Activated naive CD4-positive, alpha-beta T cell (primary cell): ENCODE results near the gene UNKL.

Experiments
- DNase-seq, 4 experiments: peaks; one replicate each; lab custom pipeline; 2025; lab: John Stamatoyannopoulos, UW

The UNKL gene

GRCh38 chr16:1325673-1326371 is 88.7 kb downstream of the UNKL start:
- no peak for DNase-seq

GRCh38 chr16:1325261-1325660 is 89.2 kb downstream of the UNKL start:
- no peak for DNase-seq

- DNase-seq: no peak
Observed at GRCh38 chr16:1324286-1324826, 90.1 kb downstream of the UNKL start.

DNA sequence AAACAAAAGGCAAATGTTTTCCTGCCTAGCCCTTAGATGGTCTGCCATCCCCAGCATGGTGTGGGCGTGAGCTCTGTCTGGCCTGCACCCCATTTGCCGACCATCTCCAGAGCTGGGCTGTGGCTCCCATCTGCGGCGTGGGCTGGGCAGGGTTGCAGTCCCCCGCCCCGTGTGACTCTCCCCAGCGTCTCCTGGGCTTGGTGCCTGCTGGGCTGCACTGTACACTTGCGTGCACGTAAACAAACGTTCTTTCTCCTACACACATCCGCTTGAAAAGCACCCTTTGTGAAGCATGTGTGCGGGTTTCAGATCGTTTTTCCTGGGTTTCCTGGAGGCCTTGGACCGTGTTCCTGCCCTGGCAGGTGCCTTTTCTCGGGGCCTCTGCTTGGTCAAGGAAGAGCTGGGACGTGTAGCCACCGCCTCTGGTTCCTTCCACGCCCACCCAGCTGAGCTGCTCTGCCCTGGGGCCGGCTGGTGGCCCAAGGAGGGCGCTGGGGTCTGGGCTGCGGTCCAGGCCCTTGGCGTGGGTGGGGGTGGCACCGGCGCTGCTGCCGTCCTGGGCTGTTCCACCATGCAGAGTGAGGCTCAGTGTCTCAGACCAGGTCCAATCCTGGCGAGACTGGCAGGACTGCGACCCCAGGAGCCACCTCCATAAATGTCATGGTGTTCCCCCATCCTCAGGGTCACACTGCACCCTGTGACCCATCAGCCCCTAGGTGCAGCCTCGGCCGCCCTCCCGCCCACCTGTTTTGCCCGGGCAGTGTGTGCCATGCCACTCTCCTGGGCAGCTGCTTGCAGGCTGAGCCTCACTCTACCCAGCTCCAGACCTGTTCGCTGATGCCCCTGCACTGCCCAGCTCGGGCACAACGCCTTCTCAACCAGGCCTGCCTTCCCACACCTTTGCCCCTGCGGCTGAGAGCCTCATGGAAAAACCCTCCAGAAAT is 90.9 kb downstream of the UNKL start:
- no peak for DNase-seq

DNA sequence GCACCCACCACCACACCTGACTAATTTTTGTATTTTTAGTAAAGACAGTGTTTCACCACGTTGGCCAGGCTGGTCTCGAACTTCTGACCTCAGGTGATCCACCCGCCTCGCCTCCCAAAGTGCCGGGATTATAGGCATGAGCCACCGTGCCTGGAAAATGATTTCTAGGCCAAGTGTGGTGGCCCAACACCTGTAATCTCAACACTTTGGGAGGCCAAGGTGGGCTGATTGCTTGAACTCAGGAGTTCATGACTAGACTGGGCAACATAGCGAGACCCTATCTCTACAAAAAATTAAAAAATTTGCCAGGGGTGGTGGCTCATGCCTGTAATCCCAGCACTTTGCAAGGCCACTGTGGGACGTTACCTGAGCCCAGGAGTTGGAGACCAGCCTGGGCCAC is 92.1 kb downstream of the UNKL start:
- DNase-seq: no peak

DNA sequence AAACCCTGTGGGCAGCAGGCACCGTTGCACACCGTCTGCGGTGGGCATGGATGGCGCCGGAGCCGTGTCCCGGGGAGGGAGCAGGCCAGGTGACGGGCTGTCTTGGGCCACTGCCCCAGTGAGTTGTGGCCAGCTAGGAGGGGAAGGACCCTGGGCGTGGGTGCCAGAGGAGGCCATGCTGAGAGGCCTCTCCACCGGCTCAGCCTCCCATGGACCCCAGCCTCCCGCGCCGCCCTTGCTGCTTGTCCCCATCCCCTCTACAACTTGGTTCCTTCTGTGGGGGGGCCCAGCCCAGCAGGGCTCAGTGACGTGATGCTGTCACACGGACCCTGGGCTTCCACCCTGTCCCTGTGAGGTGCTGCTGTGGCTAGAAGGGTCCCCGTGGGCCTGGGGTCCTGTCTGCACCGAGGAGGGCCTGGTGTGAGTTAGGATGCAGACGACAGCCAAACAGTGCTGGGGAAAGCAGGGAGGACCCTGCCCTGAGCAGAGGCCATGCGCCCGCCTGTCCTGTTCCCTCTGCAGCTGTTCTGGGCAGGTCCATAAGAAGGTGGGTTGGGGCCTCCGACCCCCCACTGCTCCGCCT is 93.8 kb downstream of the UNKL start:
- no peak for DNase-seq

GRCh38 chr16:1320097-1320496 is 94.4 kb downstream of the UNKL start:
- DNase-seq: no peak

GRCh38 chr16:1319041-1319440 is 95.5 kb downstream of the UNKL start:
- no peak for DNase-seq

GRCh38 chr16:1318268-1318545 is 96.3 kb downstream of the UNKL start:
- no peak for DNase-seq

DNA sequence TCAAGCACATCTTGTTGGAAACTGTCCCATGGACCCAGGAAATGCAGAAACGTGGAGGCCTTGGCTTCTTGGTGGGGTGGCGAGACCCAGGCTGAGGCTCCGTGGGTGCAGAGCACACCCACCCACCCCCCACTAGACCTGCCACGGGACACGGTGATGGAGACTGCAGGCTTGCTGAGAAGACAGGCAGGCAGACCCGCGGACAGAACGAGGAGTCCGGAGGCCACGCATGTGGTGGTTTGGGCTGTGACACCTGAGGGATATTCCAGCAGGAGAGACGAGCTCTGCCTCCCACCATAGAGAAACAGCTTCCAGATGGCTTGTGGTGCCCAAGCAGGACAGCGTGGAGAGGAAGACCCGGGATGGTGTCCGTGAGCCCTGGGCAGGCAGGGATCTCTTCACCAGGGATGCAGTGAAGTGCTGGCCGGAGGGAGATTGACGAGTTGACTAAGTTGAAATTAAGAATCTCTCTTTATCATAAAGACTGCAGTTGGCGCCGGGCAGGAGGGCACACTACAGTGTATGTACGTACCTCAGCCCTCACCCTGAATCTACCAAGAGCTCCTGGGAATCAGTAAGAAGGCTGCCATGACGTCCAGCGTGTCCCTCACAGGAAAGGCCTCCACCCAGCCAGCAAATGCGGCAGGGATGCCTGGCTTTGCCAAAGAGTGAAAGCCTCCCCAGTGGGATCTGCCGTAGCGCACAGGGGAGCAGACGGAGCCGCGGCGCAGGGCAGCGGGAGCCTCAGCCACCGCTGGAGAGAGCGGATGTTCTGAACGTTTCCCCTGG is 96.8 kb downstream of the UNKL start:
- DNase-seq: no peak

GRCh38 chr16:1316033-1316405 is 98.5 kb downstream of the UNKL start:
- no peak for DNase-seq

DNA sequence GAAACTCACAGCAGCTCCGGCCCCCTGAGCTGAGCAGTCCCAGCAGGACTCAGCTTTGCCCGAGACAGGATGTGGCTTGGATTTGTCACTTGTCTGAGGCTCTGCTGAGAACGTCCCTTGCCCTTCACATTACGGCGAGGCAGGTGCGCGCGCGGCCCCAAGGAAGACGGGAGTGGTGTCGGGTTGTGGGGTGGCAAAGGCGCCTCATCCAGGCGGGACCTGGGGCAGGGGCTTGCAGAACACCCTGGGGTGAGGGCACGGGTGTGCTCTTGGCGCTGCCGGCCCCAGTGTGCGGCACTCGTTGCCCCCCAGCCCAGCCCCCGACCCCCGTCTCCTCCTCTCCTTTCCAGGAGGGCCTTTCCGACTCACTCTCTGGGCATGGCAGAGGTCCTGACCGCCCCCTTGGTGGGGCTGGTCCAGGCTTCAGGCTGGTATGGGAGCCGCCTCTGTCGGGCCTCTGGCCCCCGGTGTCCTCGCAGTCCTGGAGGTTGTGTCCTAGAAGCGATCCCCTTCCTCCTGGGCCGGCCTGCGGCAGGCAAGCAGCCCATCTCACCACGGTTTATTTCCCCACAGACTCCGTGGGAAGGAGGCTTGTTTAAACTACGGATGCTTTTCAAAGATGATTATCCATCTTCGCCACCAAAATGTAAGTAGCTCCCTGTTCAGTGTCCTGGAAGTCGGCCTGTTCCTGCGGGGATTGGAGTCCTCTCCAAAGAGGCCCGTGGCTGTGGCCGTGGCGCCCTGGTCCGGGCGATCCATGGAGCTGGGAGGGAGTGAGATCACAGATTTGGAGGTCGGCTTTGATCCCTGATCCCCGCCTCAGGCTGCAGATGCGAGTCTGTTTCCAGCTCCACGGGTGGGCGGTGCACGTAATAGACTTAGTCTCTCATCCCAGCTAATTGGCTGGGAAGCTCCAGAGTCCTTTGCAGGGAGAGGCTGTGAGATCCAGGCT is 99.1 kb downstream of the UNKL start:
- DNase-seq: no peak

DNA sequence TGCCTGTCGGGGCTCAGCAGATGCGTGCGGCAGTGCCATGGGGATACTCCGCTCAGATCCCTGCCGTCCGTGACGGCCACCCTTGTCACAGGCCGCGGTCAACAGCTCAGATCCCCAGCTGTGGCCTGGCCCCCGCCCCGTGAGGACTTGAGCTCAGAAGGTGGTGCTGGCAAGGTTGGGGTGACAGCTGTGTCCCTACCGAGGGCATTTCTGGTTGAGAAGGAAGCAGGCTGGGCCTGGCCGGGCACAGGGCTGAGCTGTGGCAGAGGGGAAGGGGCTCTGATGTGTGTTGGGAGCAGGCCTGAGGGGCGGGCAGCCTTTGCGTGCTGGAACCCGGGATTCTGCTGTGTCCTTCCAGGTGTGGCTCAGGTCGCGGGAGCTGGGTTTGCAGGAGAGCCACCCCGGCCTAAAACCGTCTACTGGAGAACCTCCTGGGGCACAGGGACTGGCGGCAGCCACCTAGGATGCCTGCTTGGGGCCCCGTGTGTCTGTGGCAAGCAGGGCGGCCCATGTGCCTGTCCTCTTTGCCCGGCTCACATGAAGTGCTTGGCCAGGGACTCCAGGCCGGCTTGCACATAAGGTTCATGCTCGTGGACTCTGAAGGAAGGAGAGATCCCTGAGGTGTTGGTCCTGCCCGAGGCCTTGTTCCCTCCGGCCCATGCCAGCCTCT is 100.0 kb downstream of the UNKL start:
- DNase-seq: no peak

DNA sequence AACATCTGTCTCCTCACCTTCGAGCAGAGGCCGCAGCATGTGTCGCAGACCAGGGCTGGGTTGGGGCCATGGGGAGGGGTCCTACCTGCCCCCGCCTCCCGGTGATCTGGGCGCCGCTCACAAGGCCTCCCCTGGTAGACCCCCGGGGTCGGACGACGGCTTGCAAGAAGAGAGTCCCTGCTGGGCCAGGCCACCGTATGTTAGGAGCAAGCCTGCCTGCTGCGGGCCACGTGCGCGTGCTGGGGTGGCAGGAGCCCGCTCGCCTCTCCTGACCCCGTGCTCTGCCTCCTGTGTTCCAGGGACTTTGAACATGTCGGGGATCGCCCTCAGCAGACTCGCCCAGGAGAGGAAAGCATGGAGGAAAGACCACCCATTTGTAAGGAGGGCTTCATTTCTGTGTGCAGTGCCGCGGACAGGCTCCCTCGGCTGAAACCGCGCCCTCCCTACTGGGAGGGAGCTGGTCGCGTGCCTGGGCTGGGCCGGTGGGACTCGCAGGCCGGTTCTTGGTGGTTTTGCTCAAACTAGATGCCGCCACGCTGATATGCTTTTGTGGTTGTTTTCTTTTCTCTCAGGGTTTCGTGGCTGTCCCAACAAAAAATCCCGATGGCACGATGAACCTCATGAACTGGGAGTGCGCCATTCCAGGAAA is 100.7 kb downstream of the UNKL start:
- DNase-seq: no peak
